Gastroesophageal sphincter (tissue), 4 donors: ENCODE data around the gene METAP1D. TPM values are rescaled to one million over a fixed set of nuclear protein-coding genes. Genes with fewer than 3 reads are reported as not detected.
"Not testable (repeated sequence)": the region's sequence is repeated elsewhere in the genome, so short reads cannot be mapped to it uniquely, and the experiment has no call there.

ENCODE experiments used
- ATAC-seq: fragments of 150-250 bp; one replicate; pipeline ENCODE4 v1.9.1; 2016; ENCODE audit warnings: mild to moderate bottlenecking, moderate library complexity
- H3K27ac ChIP-seq, 4 donors: fragments of 200-600 bp; sonication (generic) in 3 of 4; 1 replicate in 3 of 4; 2 replicates in 1 of 4; pipeline ENCODE4 v1.5.1; 2016 to 2019
- H3K27me3 ChIP-seq: fragments of 200-600 bp; sonication (generic); one replicate; pipeline ENCODE4 v1.5.1; 2019
- H3K36me3 ChIP-seq, 2 donors: fragments of 200-600 bp; sonication (generic); one replicate each; pipeline ENCODE4 v1.5.1; 2019; ENCODE audit warnings: control low read depth in 1 of 2
- H3K4me1 ChIP-seq, 3 donors: fragments of 200-600 bp; sonication (generic); 1 replicate in 2 of 3; 2 replicates in 1 of 3; pipeline ENCODE4 v1.5.1; 2016 to 2019; ENCODE audit warnings: control low read depth in 2 of 3
- H3K4me3 ChIP-seq, 2 donors: fragments of 200-600 bp; sonication (generic); one replicate each; pipeline ENCODE4 v1.5.1; 2019; ENCODE audit warnings: mild to moderate bottlenecking in 1 of 2, moderate library complexity in 1 of 2
- H3K9me3 ChIP-seq, 3 donors: fragments of 200-600 bp; sonication (generic); one replicate each; pipeline ENCODE4 v1.5.1; 2017 to 2019; ENCODE audit warnings: control low read depth in 2 of 3
- CTCF ChIP-seq, 4 experiments: fragments of 200-600 bp in 2 of 4; fragments of 450-650 bp in 2 of 4; sonication (generic) in 1 of 4; IDR thresholded peaks; one replicate each; pipeline ENCODE4 v1.5.1; 2017 to 2019; ENCODE audit warnings: antibody characterized with exemption in 4 of 4, mild to moderate bottlenecking in 2 of 4, moderate library complexity in 2 of 4
- EP300 ChIP-seq: sonication (generic); formaldehyde crosslinking; IDR thresholded peaks from one replicate; pipeline ENCODE4 v1.6.1; 2017; ENCODE audit warnings: antibody characterized with exemption, mild to moderate bottlenecking
- POLR2A ChIP-seq, 2 donors: fragments of 450-650 bp; IDR thresholded peaks; one replicate each; pipeline ENCODE4 v1.6.1; 2017; ENCODE audit warnings: antibody characterized with exemption in 2 of 2, mild to moderate bottlenecking in 2 of 2, moderate library complexity in 1 of 2
- POLR2AphosphoS5 ChIP-seq: sonication (generic); formaldehyde crosslinking; IDR thresholded peaks from one replicate; pipeline ENCODE4 v1.6.1; 2017; ENCODE audit warnings: antibody characterized with exemption
- WGBS, 2 donors: methylation state at CpG; one replicate each; pipeline ENCODE4 v1.1.5; 2018; ENCODE audit warnings: low coverage in 1 of 2; 5-methylcytosine and 5-hydroxymethylcytosine counted together
- total RNA-seq, 4 donors: library from RNA; depleted of rRNA; stranded (reverse); fragments of >200 nt; gene quantifications; one replicate each; pipeline ENCODE4 v1.1.0, GENCODE V29; 2016

The METAP1D gene
- total RNA-seq, 4 donors from 2014 or later: 1.8 to 9.2 (median 4.2) TPM

GRCh38 chr2:172052000-172052983, 52.5 kb downstream of the METAP1D start:
- H3K9me3 ChIP-seq: no peaks in the 10 kb centered on the region
- no peaks in the 10 kb centered on the region for H3K4me1 ChIP-seq
- no peaks in the 10 kb centered on the region for H3K36me3 ChIP-seq
- ATAC-seq: no peak
- TF ChIP-seq POLR2A (IDR thresholded peaks at IDR 0.05): no peak
- no peak for TF ChIP-seq CTCF (IDR thresholded peaks at IDR 0.05)
- TF ChIP-seq POLR2AphosphoS5: no peak
- no peak for TF ChIP-seq EP300
- H3K27ac ChIP-seq: no peak overlapping the region
- H3K4me3 ChIP-seq: no peak overlapping the region
- WGBS, 2 donors: 45 to 81% methylated on average over 4 of the region's 4 CpGs
- H3K27me3 ChIP-seq: no peaks in the 10 kb centered on the region

GRCh38 chr2:172053486-172053885, 53.7 kb downstream of the METAP1D start:
- WGBS, 2 donors: 75 to 87% methylated on average over 1 of the region's 1 CpG
- H3K27ac ChIP-seq: no peak overlapping the region
- H3K4me1 ChIP-seq: no peaks in the 10 kb centered on the region
- no peaks in the 10 kb centered on the region for H3K36me3 ChIP-seq
- no peaks in the 10 kb centered on the region for H3K27me3 ChIP-seq
- no peak for TF ChIP-seq CTCF (IDR thresholded peaks at IDR 0.05)
- no peak for TF ChIP-seq EP300
- TF ChIP-seq POLR2A (IDR thresholded peaks at IDR 0.05): no peak
- TF ChIP-seq POLR2AphosphoS5: no peak
- H3K4me3 ChIP-seq: no peak overlapping the region
- no peak for ATAC-seq
- no peaks in the 10 kb centered on the region for H3K9me3 ChIP-seq

- H3K9me3 ChIP-seq: no peaks in the 10 kb centered on the region
- H3K27ac ChIP-seq: no peak overlapping the region
- no peaks in the 10 kb centered on the region for H3K4me1 ChIP-seq
- 77 to 83% methylated on average over 1 to 2 of the region's 2 CpGs for WGBS, 2 donors
- no peak for ATAC-seq
- TF ChIP-seq POLR2AphosphoS5 (no peak), EP300 (no peak), CTCF (IDR thresholded peaks at IDR 0.05) (no peak), POLR2A (IDR thresholded peaks at IDR 0.05) (no peak)
- no peaks in the 10 kb centered on the region for H3K27me3 ChIP-seq
- no peaks in the 10 kb centered on the region for H3K36me3 ChIP-seq
- H3K4me3 ChIP-seq: no peak overlapping the region
Measured at GRCh38 chr2:172056293-172056692, 56.5 kb downstream of the METAP1D start.

GRCh38 chr2:172058660-172059059, 58.9 kb downstream of the METAP1D start:
- Histone ChIP-seq H3K4me3 (no peak overlapping the region), H3K4me1 (no peaks in the 10 kb centered on the region), H3K9me3 (no peaks in the 10 kb centered on the region), H3K27ac (no peak overlapping the region), H3K36me3 (peaks cover 0 to 8% of the 10 kb centered on the region in 2 donors), H3K27me3 (no peaks in the 10 kb centered on the region)
- WGBS, 2 donors: 93 to 97% methylated on average over 5 of the region's 5 CpGs
- TF ChIP-seq POLR2AphosphoS5 (no peak), EP300 (no peak), CTCF (IDR thresholded peaks at IDR 0.05) (no peak), POLR2A (IDR thresholded peaks at IDR 0.05) (no peak)
- no peak for ATAC-seq

GRCh38 chr2:172060118-172060517, 60.4 kb downstream of the METAP1D start:
- not testable (repeated sequence) for H3K4me3 ChIP-seq, ATAC-seq, H3K4me1 ChIP-seq, H3K27ac ChIP-seq, H3K9me3 ChIP-seq, H3K36me3 ChIP-seq, H3K27me3 ChIP-seq
- WGBS, 2 donors: 97 to 100% methylated on average over 2 to 3 of the region's 5 CpGs
